ENCODE data around the gene HHATL.

The HHATL gene, protein sequence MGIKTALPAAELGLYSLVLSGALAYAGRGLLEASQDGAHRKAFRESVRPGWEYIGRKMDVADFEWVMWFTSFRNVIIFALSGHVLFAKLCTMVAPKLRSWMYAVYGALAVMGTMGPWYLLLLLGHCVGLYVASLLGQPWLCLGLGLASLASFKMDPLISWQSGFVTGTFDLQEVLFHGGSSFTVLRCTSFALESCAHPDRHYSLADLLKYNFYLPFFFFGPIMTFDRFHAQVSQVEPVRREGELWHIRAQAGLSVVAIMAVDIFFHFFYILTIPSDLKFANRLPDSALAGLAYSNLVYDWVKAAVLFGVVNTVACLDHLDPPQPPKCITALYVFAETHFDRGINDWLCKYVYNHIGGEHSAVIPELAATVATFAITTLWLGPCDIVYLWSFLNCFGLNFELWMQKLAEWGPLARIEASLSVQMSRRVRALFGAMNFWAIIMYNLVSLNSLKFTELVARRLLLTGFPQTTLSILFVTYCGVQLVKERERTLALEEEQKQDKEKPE

GRCh38 chr3:42702066-42702951 is at the start of gene HHATL:
HHATL (minus strand) TSS chr3:42702798; CDS start chr3:42700826, 1,972 bp downstream.
- peak in 1 of 2 experiments; percentile 55 for DNase-seq

DNA sequence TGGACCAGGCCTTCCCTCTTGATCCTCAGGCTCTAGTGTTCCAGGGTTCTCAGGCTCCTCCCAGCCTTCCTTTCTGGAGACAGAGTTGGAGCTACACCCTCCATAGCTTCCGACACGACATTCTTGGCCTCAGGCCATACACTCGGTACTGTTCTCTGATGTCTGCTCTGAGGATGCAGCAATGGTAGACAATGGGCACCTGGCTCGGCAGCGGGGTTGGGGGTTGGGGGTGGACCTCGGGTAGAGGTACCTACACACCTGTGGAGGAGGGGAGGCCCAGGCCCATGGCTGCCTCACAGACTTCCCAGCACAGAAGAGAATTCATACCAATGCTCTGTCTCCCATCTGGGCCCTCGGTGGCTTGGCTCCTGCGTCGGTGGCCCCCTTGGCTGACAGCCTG is 49.0 kb upstream of the HHATL start:
- DNase-seq = no peak

GRCh38 chr3:42750834-42751233 is 48.2 kb upstream of the HHATL start:
- DNase-seq = no peak

- DNase-seq = no peak
Observed at GRCh38 chr3:42749753-42750231, 47.2 kb upstream of the HHATL start.

GRCh38 chr3:42749025-42749752 is 46.6 kb upstream of the HHATL start:
- no peak for DNase-seq

- DNase-seq = no peak
Observed at GRCh38 chr3:42747581-42747980, 45.0 kb upstream of the HHATL start.

- no peak for DNase-seq
Observed at GRCh38 chr3:42746455-42747450, 44.2 kb upstream of the HHATL start.

DNA sequence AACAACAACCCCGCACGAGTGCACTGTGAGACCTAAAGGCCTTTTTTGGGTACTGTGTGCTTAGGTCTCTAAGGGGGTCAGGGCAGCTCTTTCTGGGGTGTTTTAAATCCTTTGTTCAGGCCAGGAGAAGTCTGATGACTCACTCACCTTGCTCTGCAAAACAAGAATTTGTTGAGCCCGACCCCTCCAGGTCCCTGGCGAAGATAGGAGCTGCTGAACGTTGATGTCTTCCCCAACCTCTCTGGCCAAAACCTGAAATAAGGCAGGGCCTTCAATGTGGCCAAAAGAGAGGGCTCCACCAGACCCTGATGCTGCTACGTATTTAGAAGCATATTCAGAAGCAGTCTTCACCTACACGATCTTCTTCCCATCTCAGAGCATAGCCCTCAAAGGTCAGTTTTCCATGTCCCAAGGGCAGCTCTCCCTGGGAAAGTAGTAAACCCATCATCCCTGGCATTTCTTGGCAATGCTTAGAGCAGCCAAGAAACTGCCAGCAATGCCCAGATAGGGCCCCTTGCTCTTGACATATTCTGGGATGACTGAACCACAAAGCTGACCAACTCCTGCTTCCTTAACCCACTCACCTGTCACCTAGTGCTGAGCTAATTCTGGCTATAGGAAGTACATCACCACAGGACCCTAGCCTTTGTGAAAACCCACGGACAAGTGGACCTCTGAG is 43.3 kb upstream of the HHATL start:
- DNase-seq = no peak

DNA sequence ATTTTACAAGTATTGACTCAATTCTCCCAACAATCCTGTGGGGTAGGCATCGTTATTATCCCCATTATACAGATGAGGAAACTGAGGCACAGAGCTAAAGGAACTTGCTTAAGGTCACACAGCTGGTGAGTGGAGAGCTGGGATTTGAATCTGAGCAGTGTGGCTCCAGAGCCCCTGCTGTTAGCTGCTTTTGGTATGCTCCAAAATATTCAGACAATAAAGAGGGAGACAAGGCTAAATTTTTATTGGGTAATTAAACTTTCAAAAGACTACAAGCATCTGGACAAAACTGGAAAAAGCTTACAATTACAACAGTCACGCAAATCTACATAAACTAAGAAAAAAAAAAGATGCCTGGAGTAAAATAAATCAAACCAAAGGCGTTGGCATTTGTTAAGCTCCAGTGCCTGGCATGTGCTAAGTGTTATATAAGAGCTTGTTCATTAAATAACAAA is 42.7 kb upstream of the HHATL start:
- DNase-seq = no peak

DNA sequence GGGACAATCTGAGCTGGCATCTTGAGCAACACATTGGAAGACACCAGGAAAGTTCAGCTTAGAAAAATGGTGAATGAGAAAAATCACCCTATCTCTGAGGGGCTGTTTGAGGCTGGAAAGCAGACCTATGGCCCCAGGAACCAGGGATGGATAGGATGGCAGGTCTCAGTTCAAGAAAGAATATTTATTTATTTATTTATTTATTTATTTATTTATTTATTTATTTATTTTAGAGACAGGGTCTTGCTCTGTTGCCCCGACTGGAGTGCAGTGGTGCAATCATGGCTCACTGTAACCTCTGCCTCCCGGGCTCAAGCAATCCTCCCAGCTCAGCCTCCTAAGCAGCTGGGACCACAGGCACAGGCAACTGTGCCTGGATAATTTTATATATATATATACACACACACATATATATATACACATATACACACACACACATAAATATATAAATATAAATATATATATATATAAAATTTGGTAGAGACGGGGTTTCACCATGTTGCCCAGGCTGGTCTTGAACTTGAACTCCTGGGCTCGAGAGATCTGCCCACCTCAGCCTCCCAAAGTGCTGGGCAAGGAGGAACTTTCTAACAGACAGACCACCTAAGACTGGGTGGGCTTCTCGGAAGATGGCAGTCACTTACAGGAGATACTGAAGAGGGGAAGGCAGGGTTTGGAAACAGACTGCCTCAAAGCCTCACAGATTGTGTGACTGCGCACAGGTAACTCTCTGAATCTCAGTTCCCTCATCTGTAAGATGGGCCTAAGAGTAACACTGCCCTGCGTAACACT is 40.8 kb upstream of the HHATL start:
- no peak for DNase-seq

GRCh38 chr3:42742688-42743087 is 40.1 kb upstream of the HHATL start:
- DNase-seq = no peak

GRCh38 chr3:42742259-42742658 is 39.7 kb upstream of the HHATL start:
- DNase-seq = no peak

- no peak for DNase-seq
Observed at GRCh38 chr3:42741796-42742195, 39.2 kb upstream of the HHATL start.

DNA sequence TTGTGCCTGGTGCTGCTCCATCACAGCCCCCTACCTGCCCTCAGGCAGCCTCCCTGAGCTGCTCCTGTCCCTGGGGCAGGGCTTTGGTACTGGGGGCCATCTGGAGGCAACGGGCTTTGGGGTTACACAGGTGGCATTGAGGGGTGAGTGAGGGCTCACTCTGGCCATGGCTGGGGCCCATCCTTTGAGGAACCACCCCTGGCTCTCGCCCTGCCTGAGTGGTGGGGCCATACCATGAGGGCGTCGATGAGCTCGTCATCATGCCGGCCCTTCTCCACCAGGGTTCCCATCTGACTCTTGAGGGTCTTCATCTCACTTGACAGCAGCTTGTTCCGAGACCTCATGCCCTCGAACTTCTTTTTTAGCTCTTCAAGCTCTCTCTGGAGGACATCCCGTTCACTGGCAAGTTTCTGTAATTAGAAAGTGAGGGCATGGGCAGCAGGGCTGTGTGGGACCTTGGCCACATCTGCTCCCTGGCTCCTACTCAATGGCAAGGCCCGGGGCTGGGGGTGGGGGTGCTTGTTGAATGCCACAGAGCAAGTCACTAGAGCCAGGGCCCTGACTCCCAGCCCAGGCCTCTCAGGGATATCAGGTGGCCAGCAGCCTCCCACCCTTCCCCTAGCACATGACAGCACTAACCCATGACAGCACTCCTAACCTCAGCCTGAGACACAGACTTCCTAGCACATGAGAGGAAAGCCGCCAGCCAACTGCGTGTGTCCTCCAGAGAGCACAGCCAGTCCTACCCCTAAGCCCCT is 37.0 kb upstream of the HHATL start:
- DNase-seq = no peak

DNA sequence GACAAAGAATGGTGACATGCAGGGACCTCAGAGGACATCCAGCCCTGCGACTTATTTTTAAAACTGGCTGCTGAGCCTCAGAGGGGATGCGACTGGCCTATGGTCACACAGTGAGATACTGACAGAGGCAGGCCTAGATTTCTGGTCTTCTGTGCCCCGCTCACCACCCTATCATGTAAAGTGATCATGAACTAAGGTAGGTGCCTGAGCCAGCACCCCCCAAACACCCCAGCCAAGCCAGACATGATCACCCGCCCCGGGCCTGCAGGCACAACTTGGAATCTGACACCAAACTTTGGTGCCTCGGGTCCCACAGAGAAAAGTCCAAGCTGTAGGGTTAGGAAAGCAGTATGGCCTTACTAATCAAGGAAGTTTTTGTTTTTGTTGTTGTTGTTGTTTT is 33.9 kb upstream of the HHATL start:
- DNase-seq = no peak

- DNase-seq = no peak
Observed at GRCh38 chr3:42736081-42736480, 33.5 kb upstream of the HHATL start.

GRCh38 chr3:42735615-42736014 is 33.0 kb upstream of the HHATL start:
- no peak for DNase-seq

GRCh38 chr3:42735019-42735418 is 32.4 kb upstream of the HHATL start:
- no peak for DNase-seq

- no peak for DNase-seq
Observed at GRCh38 chr3:42734263-42734860, 31.8 kb upstream of the HHATL start.

Measured in NCI-H187 (cell line).